AG09319 (cell line): ENCODE data around the gene COPE.
"Not testable (repeated sequence)": the region's sequence is repeated elsewhere in the genome, so short reads cannot be mapped to it uniquely, and the experiment has no call there.

Source experiments
- DNase-seq: peaks from one replicate; pipeline ENCODE4 v3.0.0-alpha.2; 2010; ENCODE audit warnings: low read depth; ENCODE audit errors: extremely low read depth
- TF ChIP-seq, protein P1 (sequence below): IDR thresholded peaks from 2 replicates; pipeline ENCODE4 v1.5.1; 2011; ENCODE audit warnings: low read depth, mild to moderate bottlenecking, inconsistent platforms, low read length, moderate library complexity

The COPE gene

DNA sequence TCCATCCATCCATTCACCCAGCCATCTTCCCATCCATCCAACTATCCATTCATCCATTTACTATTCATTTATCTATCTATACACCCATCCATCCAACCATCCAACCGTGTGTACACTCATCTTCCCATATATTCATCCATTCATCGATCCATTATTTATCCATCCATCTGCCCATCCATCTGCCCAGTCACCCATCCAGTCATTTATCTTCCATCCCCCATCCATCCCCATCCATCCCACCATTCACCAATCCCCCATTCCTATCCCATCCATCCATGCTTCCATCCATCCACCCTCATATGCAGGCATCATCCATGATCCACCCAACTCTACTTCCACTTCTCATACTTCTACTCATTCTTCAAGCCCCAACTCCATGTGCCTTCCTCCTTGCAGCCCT lies 35.9 kb upstream of the COPE start:
- TF ChIP-seq, protein P1, sequence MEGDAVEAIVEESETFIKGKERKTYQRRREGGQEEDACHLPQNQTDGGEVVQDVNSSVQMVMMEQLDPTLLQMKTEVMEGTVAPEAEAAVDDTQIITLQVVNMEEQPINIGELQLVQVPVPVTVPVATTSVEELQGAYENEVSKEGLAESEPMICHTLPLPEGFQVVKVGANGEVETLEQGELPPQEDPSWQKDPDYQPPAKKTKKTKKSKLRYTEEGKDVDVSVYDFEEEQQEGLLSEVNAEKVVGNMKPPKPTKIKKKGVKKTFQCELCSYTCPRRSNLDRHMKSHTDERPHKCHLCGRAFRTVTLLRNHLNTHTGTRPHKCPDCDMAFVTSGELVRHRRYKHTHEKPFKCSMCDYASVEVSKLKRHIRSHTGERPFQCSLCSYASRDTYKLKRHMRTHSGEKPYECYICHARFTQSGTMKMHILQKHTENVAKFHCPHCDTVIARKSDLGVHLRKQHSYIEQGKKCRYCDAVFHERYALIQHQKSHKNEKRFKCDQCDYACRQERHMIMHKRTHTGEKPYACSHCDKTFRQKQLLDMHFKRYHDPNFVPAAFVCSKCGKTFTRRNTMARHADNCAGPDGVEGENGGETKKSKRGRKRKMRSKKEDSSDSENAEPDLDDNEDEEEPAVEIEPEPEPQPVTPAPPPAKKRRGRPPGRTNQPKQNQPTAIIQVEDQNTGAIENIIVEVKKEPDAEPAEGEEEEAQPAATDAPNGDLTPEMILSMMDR, result no peak

DNA sequence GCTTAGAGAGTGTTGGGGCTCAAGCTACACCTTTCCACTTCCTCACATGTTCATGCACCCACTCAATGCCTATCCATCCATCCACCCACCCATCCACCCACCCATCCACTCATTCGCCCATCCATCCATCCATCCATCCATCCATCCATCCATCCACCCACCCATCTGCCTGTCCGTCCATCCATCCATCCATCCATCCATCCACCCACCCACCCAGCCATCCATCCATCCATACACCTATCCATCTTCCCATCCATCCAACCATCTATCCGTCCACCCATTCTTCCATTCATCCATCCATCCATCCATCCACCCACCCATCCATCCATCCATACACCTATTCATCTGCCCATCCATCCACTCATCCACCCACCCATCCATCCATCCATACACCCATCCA lies 34.9 kb upstream of the COPE start:
- TF ChIP-seq, protein P1, result no peak
- DNase-seq, result no peak

More for the DNA sequence above, 35.9 kb upstream of the COPE start:
- DNase-seq, result no peak

DNA sequence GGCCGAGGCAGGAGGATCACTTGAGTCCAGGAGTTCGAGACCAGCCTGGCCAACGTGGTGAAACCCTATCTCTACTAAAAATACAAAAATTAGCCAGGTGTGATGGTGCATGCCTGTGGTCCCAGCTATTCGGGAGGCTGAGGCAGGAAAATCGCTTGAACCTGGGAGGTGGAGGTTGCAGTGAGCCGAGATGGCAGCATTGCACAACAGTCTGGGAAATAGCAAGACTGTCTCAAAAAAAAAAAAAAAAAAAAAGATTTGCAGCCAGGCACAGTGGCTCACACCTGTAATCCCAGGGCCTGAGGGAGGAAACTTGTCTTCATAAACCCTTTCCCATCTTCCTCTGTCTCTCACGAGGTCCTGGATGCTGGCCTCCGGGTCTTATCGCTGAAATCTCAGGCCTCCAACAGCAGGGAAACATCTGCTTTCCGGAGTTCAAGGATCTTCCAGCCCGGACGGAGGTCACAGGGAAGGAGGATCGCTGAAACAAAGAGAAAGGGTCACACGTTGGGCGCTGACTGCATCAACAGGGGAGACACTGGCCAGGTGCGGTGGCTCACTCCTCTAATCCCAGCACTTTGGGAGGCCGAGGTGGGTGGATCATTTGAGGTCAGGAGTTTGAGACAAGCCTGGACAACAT lies 33.3 kb upstream of the COPE start:
- not testable (repeated sequence) for DNase-seq

DNA sequence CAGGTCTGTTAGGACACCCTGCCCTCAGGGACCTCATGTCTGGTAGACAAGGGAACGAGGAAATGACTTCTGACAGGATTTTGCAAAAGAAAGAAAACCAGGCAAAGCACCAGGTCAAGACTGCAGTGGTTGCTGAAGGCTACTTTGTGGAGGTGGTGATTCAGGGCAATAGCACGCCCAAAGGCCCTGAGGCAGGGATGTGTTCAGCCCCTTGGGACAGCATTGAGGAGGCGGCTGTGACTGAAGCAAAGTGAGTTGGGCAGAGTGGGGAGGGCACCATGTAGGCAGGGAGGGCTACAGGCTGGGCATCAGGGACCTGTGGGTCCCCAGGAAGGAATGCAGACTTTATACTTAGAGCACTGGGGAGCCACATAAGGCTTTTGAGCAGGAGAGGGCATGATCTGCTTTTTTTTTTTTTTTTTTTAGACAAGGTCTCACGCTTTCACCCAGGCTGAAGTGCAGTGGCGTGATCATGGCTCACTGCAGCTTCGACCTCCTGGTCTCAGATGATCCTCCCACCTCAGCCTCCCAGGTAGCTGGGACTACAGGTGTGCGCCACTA lies 32.6 kb upstream of the COPE start:
- peak; percentile 31 for DNase-seq
- TF ChIP-seq, protein P1, result no peak

DNA sequence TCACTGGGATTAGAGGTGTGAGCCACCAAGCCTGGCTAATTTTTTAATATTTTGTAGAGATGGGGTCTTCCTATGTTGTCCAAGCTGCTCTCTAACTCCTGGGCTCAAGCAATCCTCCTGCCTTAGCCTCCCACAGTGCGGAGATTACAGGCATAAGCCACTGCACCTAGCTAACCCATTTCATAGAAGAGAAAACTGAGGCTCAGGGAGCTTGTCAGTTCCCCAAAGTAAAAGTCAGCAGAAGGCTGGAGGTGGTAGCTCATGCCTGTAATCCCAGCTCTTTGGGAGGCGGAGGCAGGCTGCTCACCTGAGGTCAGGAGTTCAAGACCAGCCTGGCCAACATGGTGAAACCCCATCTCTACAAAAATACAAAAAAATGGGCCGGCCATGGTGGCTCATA lies 30.7 kb upstream of the COPE start:
- TF ChIP-seq, protein P1, result no peak
- DNase-seq, result no peak

DNA sequence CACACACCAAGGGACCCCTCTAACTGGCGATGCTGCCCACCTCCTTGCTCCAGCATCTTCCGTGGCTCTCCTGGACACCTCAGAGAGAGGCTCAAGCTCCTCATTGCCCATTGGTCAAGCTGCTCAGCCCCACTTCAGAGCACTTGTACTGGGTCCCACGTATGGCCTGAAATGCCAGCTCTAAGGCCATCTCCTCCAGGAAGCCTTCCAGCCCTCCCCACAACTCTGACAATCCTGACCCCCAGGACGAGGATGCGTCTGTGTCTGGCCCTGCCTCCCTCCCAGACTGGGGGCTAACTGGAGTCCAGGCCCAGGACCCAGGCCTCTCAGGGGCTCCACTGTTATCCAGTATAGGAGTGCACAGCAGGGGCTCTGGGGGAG lies 29.8 kb upstream of the COPE start:
- TF ChIP-seq, protein P1, result no peak
- DNase-seq, result no peak

DNA sequence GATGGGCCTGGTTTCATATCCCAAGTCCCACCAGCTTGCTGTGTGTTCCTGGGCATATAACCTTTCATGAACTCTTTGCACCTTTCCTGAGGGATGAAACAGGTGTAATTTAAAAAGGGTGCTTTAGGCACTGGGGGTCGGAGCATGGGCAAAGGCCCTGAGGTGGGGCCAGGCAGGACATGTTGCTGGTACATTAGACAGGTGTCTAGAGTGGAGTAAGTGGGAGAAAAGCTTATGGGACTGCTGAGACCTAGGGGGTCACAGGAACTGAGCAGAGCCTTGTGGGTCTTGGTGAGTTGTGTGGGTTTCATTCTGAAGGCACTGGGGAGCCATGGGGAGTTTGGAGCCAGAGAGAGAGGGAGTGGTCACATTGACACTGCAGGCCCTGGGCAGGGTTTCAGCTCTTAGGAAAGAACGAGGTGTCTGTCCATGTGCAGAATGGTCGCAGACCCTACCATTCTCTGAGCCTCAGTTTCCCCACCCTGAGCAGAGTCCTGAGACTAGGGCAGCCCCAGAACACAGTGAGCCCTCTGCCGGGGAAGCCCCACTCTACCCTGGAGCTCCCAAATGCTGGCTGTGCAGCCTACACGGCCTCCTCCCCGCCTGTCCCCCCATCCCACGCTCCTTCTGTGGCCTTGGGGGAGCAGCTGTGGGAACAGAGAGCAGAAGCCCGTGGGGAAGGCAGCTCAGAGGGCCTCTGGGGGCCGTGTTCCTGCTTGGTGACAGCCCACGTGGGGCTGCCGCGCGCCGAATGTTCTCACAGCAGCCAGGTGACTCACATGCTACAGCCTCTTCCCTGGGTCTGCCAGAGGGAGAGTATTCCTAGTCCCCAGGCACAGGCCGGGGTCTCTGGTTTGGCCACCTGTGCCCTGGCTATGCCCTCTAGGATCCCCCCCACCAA lies 29.1 kb upstream of the COPE start:
- TF ChIP-seq, protein P1, result no peak

More for the DNA sequence above, 29.1 kb upstream of the COPE start:
- no peak for DNase-seq
